Activated CD8-positive, alpha-beta memory T cell treated with anti-CD3 and anti-CD28 coated beads, Interleukin-2, amount 10 ng/mL, durations not matched to agents 7 days and 5 days (primary cell): ENCODE results near the gene NPRL2. TPM values are rescaled to one million over a fixed set of nuclear protein-coding genes. Genes with fewer than 3 reads are reported as not detected.
A peak's percentile ranks its signal among the peaks of the same experiment; 100 is the strongest.

Experiments used
- ATAC-seq: fragments of 150-1000 bp; cut with Tn5 transposase; one replicate; pipeline ENCODE4 v1.10.0; 2021; ENCODE audit warnings: moderate library complexity
- CTCF ChIA-PET: fragments of 350-600 bp; sonication (Branson Sonifier 250); formaldehyde crosslinking; loops from one replicate; lab custom pipeline; 2021; ENCODE audit warnings: antibody characterized with exemption; lab: Charles Lee
- DNase-seq: peaks from one replicate; pipeline ENCODE4 v3.0.0-alpha.2; 2020
- H3K27ac Mint-ChIP-seq: one replicate; pipeline ENCODE4 v1.8.0; 2021; ENCODE audit warnings: mild to moderate bottlenecking, mixed read lengths
- H3K27me3 Mint-ChIP-seq: one replicate; pipeline ENCODE4 v1.8.0; 2021; ENCODE audit warnings: mixed read lengths
- H3K36me3 Mint-ChIP-seq: one replicate; pipeline ENCODE4 v1.8.0; 2021; ENCODE audit warnings: mild to moderate bottlenecking, mixed read lengths
- H3K4me1 Mint-ChIP-seq: one replicate; pipeline ENCODE4 v1.8.0; 2021; ENCODE audit warnings: mixed read lengths
- H3K4me3 Mint-ChIP-seq: one replicate; pipeline ENCODE4 v1.8.0; 2021; ENCODE audit warnings: mild to moderate bottlenecking, moderate library complexity, mixed read lengths
- H3K9me3 Mint-ChIP-seq: one replicate; pipeline ENCODE4 v1.8.0; 2022; ENCODE audit warnings: low read depth, mixed read lengths
- total RNA-seq, 2 experiments: library from RNA; stranded (reverse); gene quantifications; one replicate each; pipeline ENCODE4 v1.2.3, GENCODE V29; 2021

Gene NPRL2
- total RNA-seq, 2 experiments from 2014 or later: 45.3 to 49.7 TPM

- Mint-ChIP-seq H3K27ac (peak overlapping the region; percentile 32), H3K4me1 (peaks cover 68% of the 10 kb centered on the region), H3K27me3 (no peaks in the 10 kb centered on the region), H3K4me3 (no peak overlapping the region), H3K9me3 (no peaks in the 10 kb centered on the region), H3K36me3 (peaks cover 14% of the 10 kb centered on the region)
- DNase-seq: no peak
- CTCF ChIA-PET: interaction anchor here (0.6 to 7.2 kb wide), 8 partner anchors 9 to 189 kb away, joined by 3 to 37 read pairs (median 4); partner anchors contain the start of gene RASSF1
- no peak for ATAC-seq
These were observed 2.9 kb upstream of the NPRL2 start for GRCh38 chr3:50353245-50354004.

- no peaks in the 10 kb centered on the region for H3K9me3 Mint-ChIP-seq
- DNase-seq (no peak), ATAC-seq (no peak)
- CTCF ChIA-PET: interaction anchor here (0.8 to 7.2 kb wide), 6 partner anchors 8 to 190 kb away, joined by 3 to 37 read pairs (median 4); partner anchors contain the start of gene RASSF1
- H3K4me1 Mint-ChIP-seq: peaks cover 68% of the 10 kb centered on the region
- H3K4me3 Mint-ChIP-seq: no peak overlapping the region
- H3K36me3 Mint-ChIP-seq: peaks cover 21% of the 10 kb centered on the region
- no peaks in the 10 kb centered on the region for H3K27me3 Mint-ChIP-seq
- H3K27ac Mint-ChIP-seq: peak overlapping the region; percentile 32
These were observed 2.2 kb upstream of the NPRL2 start for GRCh38 chr3:50352781-50353180.

DNA sequence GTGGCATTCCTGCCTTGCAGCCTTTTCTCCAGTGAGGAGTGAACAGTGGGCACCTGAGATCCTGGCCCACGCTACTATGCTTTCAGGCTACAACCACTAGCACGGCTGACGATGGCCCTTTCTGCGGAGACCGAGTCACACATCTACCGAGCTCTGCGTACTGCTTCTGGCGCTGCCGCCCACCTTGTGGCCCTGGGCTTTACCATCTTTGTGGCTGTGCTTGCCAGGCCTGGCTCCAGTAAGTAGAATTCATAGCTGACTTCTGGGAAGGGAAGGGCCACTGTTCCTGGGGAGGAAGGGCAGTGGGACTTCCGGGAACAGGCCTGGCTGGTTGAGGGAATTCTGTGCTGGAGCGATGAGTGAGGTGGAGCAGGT is 735 bp upstream of the NPRL2 start:
- H3K27ac Mint-ChIP-seq: peak overlapping the region; percentile 97
- H3K4me1 Mint-ChIP-seq: peaks cover 65% of the 10 kb centered on the region
- CTCF ChIA-PET: interaction anchor here (1.2 to 8.3 kb wide), 6 partner anchors 8 to 191 kb away, joined by 3 to 64 read pairs (median 6); partner anchors contain the start of gene TMEM115
- no peaks in the 10 kb centered on the region for H3K27me3 Mint-ChIP-seq
- no peaks in the 10 kb centered on the region for H3K9me3 Mint-ChIP-seq
- DNase-seq (no peak), ATAC-seq (no peak)
- peaks cover 22% of the 10 kb centered on the region for H3K36me3 Mint-ChIP-seq
- peak overlapping the region; percentile 93 for H3K4me3 Mint-ChIP-seq

DNA sequence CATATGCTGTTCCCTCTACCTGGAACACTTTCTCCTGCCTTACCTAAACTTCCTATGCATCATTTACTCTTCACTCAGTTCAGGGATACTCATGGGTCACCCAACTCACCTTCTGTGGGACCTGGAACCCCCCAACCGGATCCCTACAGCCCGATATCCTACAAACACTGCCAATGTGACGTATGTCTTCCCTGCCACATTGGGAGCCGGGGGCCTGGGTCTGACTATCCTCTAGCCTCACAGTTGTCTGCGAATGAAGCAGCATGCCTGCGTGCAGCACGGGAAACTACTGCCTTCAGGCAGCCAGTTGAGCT is 405 bp downstream of the NPRL2 start:
- no peak for DNase-seq
- peaks cover 67% of the 10 kb centered on the region for H3K4me1 Mint-ChIP-seq
- H3K27me3 Mint-ChIP-seq: no peaks in the 10 kb centered on the region
- peak overlapping the region; percentile 97 for H3K27ac Mint-ChIP-seq
- ATAC-seq: no peak
- H3K36me3 Mint-ChIP-seq: peaks cover 21% of the 10 kb centered on the region
- no peaks in the 10 kb centered on the region for H3K9me3 Mint-ChIP-seq
- CTCF ChIA-PET: interaction anchor here (0.6 to 8.3 kb wide), 12 partner anchors 10 to 262 kb away, joined by 3 to 64 read pairs (median 4); partner anchors contain the start of genes C3orf18, CISH, HEMK1 and TMEM115
- peak overlapping the region; percentile 93 for H3K4me3 Mint-ChIP-seq

DNA sequence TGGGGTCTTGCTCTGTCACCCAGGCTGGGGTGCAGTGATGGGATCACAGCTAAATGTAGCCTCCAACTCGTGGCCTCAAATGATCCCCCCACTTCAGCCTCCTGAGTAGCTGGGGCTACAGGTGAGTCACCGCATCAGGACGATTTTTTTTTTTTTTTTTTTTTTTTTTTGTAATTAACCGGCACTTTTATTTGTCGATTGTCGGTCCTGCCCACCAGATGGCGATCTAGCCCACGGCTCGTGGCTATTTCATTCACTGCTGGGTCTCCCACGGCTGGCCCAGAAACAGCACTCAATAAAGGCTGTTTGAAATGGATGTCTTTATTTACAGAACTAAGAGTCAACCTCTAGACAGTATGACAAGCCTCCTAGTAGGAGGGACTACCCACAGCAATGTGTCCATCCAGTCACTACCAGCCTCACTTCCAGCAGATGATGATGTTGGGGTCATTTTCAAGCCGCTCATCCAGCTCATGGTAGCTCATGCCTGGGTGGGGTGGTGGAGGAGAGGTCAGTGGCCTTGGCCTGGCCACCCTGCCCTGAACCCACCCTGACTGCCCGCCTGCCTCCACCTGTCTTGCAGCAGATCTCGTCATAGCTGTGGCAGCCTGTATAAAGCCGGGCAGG is 3.3 kb downstream of the NPRL2 start:
- Mint-ChIP-seq H3K4me3 (no peak overlapping the region), H3K9me3 (no peaks in the 10 kb centered on the region), H3K27me3 (no peaks in the 10 kb centered on the region), H3K4me1 (peaks cover 79% of the 10 kb centered on the region), H3K27ac (peak overlapping the region; percentile 67), H3K36me3 (peaks cover 13% of the 10 kb centered on the region)
- CTCF ChIA-PET: interaction anchor here (0.6 to 8.3 kb wide), 19 partner anchors 10 to 266 kb away, joined by 3 to 64 read pairs (median 4); partner anchors contain the start of genes HEMK1, HYAL3, NAA80 and TUSC2
- ATAC-seq (no peak), DNase-seq (peak; percentile 86)

GRCh38 chr3:50345586-50346234 is 4.9 kb downstream of the NPRL2 start, which contains the start of gene ZMYND10:
ZMYND10 (minus strand) TSS chr3:50345732; CDS start chr3:50345579, 153 bp downstream.
- H3K4me3 Mint-ChIP-seq: peak within 1 kb of the TSS; percentile 55
- peaks cover 84% of the 10 kb centered on the region for H3K4me1 Mint-ChIP-seq
- DNase-seq (peak; percentile 87), ATAC-seq (peak; percentile 21)
- no peaks in the 10 kb centered on the region for H3K27me3 Mint-ChIP-seq
- no peaks in the 10 kb centered on the region for H3K9me3 Mint-ChIP-seq
- CTCF ChIA-PET: interaction anchor here (1.3 to 8.3 kb wide), 5 partner anchors 8 to 227 kb away, joined by 3 to 64 read pairs (median 6); no protein-coding TSS in a partner anchor
- peak within 1 kb of the TSS; percentile 70 for H3K27ac Mint-ChIP-seq
- peaks cover 12% of the 10 kb centered on the region for H3K36me3 Mint-ChIP-seq

DNA sequence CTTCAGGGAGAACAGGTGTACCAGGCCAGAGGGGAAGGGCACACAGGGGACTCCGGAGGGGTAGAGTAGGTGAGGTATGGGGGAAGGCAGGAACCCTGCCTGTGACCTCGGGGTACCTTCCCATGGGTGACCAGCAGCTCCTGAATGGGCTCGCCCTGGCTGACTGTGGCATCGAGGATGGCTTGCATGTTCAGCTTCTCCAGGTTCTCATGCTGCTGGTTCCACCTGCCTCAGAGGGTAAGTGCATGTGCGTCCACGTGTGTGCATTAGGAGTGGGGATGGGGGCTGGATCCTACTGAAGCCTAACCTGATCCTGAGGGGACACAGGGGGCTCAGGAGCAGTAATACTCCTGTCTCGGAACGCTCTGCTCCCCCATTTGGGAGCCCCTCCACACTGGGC is 5.6 kb downstream of the NPRL2 start:
- ATAC-seq: no peak

DNA sequence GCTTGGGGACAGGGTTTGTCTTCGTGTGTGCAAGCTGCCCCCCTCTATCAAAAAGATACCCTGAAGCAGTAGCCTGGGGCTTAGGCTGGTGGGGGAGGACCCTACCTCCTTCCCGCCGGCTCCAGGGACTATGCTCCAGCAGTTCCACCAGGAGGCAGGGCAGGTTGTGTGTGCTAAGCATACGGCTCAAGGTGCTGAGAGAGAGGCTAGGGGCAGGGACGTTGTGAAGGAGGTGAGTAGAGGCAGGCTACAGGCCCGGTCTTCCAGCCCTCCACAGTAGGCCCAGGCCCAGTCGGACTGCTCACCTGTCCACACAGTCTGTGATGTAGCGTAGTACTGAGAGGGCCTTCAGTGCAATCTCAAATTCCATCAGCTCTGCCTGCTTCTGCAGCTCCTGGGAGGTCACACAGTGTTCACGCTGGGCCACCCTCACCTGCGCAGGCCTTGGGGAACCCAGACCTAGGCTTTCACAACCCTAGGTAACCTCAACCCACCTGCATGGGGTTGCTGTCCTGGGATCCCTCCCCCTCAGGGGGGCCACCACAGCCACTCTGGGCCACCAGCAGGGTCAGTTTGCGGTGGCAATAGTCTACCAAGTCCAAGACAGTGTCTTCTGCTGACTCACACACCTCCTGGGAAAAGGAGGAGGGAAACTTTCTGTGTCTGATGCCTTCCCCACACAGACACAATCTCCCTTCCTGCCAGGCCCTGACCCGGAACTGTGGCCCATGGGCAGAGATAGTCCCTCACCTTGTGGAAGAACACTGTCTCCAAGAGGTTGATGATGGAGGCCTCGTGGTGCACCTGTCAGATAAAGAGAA is 7.6 kb downstream of the NPRL2 start:
- Mint-ChIP-seq H3K27ac (peak overlapping the region; percentile 68), H3K4me1 (peaks cover 58% of the 10 kb centered on the region)

More for the DNA sequence above, 5.6 kb downstream of the NPRL2 start:
- DNase-seq: no peak
- H3K36me3 Mint-ChIP-seq: peaks cover 14% of the 10 kb centered on the region
- no peaks in the 10 kb centered on the region for H3K27me3 Mint-ChIP-seq
- H3K4me3 Mint-ChIP-seq: peak overlapping the region; percentile 55
- no peak overlapping the region for H3K27ac Mint-ChIP-seq
- no peaks in the 10 kb centered on the region for H3K9me3 Mint-ChIP-seq
- CTCF ChIA-PET: interaction anchor here (1.0 to 8.3 kb wide), 6 partner anchors 8 to 228 kb away, joined by 3 to 64 read pairs (median 3); no protein-coding TSS in a partner anchor
- H3K4me1 Mint-ChIP-seq: peaks cover 78% of the 10 kb centered on the region

GRCh38 chr3:50341996-50342650 is 8.5 kb downstream of the NPRL2 start:
- peak overlapping the region; percentile 68 for H3K27ac Mint-ChIP-seq
- H3K9me3 Mint-ChIP-seq: no peaks in the 10 kb centered on the region
- H3K27me3 Mint-ChIP-seq: no peaks in the 10 kb centered on the region
- H3K4me3 Mint-ChIP-seq: peak overlapping the region; percentile 92
- no peak for ATAC-seq
- no peak for DNase-seq
- peaks cover 29% of the 10 kb centered on the region for H3K36me3 Mint-ChIP-seq
- H3K4me1 Mint-ChIP-seq: peaks cover 49% of the 10 kb centered on the region
- CTCF ChIA-PET: interaction anchor here (0.7 to 2.4 kb wide), 6 partner anchors 11 to 230 kb away, joined by 3 to 6 read pairs (median 4); no protein-coding TSS in a partner anchor

More for the DNA sequence above, 7.6 kb downstream of the NPRL2 start:
- Mint-ChIP-seq H3K27me3 (no peaks in the 10 kb centered on the region), H3K9me3 (no peaks in the 10 kb centered on the region), H3K36me3 (peaks cover 24% of the 10 kb centered on the region), H3K4me3 (no peak overlapping the region)
- CTCF ChIA-PET: interaction anchor here (0.7 to 8.3 kb wide), 3 partner anchors 14 to 199 kb away, joined by 3 to 64 read pairs (median 4); no protein-coding TSS in a partner anchor
- ATAC-seq (no peak), DNase-seq (no peak)

DNA sequence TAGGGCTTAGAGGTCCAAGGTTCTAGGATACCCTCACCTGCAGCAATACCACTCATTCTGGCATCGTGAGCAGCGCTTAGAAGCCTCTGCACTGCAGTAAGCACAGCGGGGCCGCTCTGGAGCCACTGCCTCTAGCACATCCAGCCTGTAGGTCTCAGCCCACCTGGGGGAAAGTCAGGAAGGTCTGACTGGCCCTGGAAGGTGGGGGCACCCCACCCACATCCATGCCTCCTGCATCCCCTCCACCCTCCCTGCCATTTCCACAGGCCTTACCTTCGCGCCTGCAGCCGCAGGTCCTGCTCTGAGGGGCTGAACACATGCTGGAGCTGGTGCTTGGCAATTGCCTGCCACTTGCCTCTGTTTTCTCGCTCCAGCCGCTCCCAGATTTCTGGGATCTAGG is 9.0 kb downstream of the NPRL2 start:
- H3K27ac Mint-ChIP-seq: peak overlapping the region; percentile 94
- peaks cover 32% of the 10 kb centered on the region for H3K36me3 Mint-ChIP-seq
- H3K4me3 Mint-ChIP-seq: peak overlapping the region; percentile 92
- no peaks in the 10 kb centered on the region for H3K9me3 Mint-ChIP-seq
- ATAC-seq (peak; percentile 3), DNase-seq (no peak)
- CTCF ChIA-PET: interaction anchor here (1.1 to 2.4 kb wide), 8 partner anchors 8 to 268 kb away, joined by 3 to 8 read pairs (median 5); partner anchors contain the start of genes HYAL3 and NAA80
- H3K27me3 Mint-ChIP-seq: no peaks in the 10 kb centered on the region
- peaks cover 48% of the 10 kb centered on the region for H3K4me1 Mint-ChIP-seq

- Mint-ChIP-seq H3K36me3 (peaks cover 38% of the 10 kb centered on the region), H3K4me1 (peaks cover 49% of the 10 kb centered on the region), H3K9me3 (no peaks in the 10 kb centered on the region), H3K27me3 (no peaks in the 10 kb centered on the region), H3K4me3 (peak within 1 kb of the TSS; percentile 92), H3K27ac (peak within 1 kb of the TSS; percentile 94)
- CTCF ChIA-PET: interaction anchor here (0.7 to 2.4 kb wide), 12 partner anchors 8 to 269 kb away, joined by 3 to 8 read pairs (median 4); partner anchors contain the start of genes HYAL3 and NAA80
- ATAC-seq (peak; percentile 57), DNase-seq (peak; percentile 98)
These were observed 9.9 kb downstream of the NPRL2 start, which contains the start of gene RASSF1 for GRCh38 chr3:50340448-50341329. RASSF1 (minus strand) TSS chr3:50340836; CDS start chr3:50340805, 31 bp downstream.
